GM21423 (cell line): ENCODE data around the gene NIT2.

ENCODE experiments used
- ATAC-seq: cut with Tn5 transposase; IDR thresholded peaks from one replicate; pipeline ENCODE4 v1.9.1; 2021; ENCODE audit warnings: mild to moderate bottlenecking, moderate library complexity; ENCODE audit not compliant: unreplicated experiment

The NIT2 gene

DNA sequence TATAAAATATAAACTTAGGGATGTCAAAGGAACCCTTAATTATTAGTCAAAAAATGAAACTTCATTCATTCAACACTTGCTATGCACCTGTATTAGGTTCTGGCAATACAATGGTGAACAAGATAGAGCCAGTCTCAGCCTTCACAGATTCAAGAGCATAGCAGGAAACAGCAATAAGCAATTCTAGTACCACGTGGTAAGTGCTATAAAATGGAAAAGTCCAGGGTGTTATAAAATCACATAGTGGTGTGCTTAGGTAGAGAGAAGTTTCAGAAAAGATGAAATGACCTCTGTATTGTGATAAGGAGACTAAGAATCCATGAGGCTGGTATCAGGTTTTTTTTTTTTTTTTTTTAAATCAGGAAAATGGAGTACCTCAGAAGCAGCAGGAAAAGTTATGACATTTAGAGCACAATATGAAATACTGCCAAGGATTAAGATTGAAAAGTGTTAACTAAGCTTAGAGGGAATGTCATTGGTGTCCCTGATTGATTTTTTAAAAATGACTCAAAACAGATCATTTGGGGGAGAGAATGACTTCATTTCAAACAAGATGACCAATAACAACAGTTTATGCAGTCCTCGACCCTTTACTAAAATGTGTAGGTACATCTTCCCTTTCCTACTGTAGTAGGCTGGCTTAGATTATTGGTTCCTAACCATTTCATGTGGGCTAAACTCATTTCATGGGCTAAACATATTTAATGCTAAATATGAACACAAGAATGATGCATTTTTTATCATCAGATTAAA lies 61.3 kb downstream of the NIT2 start:
- no peak for ATAC-seq

DNA sequence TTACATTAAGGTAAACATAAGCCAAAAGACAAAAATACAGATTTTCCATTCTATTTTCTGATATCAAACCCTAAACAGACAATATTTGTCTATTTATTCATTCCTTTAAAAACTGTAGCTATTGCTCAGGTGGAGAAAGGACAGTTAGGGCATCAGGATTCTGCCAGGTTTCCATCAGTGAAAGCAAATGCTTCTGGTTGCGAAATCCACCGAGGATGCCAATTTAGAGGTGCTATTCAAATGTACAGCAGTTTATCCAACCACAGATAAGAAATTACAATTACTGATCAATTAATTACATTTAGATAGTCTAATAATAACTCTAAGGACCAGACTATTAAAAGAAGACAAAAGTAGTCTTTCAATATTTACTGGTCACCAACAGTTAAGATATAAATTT lies 62.4 kb downstream of the NIT2 start:
- no peak for ATAC-seq

GRCh38 chr3:100399341-100400071 lies 64.9 kb downstream of the NIT2 start:
- no peak for ATAC-seq

DNA sequence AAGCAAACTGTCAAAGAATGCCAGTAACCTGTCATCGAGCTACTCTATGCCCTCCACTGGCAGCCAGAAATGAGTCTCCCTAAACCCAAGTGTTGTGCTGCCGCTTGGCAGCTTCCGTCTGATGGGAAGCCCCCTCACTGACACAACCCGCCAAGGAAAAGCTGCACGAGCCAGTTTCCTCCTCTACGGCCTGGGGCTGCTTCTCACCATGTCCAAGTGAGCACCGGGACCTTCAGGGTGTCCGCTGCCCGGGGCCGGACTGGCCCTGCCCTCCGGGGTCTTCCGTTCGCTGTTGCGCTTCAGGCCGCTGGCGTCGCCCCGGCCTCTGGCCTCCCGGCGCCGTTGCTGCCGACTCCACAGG lies 65.8 kb downstream of the NIT2 start:
- peak; percentile 20 for ATAC-seq

DNA sequence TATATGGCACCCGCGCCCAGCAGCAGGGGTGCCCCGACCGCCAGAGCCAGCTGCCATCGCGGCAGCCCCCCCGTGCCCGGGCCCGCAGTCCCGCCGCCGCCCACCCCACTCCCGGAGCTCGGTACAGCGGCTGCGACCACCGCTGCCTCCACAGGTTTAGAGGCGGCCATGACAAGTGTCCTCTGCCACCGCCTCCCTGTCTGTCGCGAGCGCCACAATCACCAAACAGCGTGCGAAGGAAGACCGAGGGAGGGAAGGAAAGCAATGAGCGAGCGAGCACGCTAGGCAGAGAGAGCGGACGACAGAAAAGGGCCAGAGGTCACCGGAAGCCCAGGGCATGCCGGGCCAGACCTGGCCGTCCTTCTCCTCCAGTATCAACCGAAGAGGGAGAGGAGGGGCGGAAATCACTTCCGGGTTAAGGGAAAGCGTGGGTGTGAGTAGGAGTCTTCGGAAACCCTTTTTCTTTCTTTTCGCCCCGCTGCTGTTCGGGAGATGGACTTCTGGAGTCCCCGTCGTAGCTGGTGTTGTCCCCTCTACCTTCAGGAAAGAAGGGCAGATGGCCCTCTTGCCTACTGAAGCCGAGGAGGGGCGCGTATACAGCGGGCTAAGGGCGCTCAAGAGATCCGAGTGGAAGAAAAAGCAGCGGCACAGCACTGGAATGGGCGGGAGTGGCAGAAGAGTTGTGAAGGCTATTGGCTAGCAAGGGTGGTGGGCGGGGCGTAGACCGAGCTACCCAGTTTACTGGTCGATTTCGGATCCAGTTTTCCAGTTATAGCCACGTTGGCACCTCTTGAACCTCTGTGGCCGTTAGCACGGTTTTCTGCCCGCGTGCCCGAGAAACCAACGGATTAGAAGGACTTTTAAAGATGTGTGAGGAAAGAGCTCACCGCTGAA lies 66.5 kb downstream of the NIT2 start, which contains the start of the genes LNP1 and TOMM70:
LNP1 (plus strand) TSS at position 760 of the 894 bp plus-strand sequence. CDS start 28,191 bp downstream, outside the sequence.
TOMM70 (minus strand) TSS at position 310 of the 894 bp plus-strand sequence; CDS start at position 170, 140 bp downstream.
- ATAC-seq, result peak; percentile 90

DNA sequence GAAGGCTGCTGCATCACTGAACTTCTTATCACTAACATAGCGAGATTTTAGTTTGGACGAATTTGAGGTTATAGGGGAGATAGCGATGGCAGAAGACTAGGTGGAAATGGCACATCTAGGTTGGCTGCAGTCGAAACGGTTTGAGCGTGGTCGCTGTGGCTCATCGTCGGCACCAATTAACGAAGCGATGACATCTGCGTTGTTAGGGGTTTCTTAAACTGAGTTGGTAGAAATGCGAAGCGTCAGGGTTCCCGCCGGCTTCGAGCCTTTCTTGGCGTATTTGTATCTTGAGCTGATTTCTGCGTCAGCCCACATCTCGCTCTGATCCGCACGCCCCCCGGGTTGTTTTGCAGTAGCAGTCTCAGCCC lies 67.1 kb downstream of the NIT2 start:
- ATAC-seq, result peak; percentile 8

GRCh38 chr3:100402256-100402655 lies 67.7 kb downstream of the NIT2 start:
- no peak for ATAC-seq

DNA sequence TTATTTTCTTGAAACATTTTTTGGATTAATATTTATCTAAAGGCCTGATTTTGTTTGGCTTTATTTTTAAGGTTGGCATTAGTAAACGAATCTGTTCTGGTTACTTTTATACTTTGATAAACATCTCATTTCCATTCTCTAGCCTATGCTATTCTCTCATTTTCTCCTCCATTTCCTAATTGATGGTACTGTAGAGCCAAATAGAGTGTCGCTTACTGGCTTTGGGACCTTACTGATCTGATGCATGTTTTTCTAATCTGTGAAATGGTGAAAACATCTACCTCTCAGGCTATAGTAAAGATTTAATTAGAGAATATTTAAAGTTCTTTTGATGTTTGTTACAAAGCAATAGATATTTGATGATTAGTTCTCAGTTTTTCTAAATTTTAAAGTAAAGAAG lies 68.3 kb downstream of the NIT2 start:
- ATAC-seq, result no peak

DNA sequence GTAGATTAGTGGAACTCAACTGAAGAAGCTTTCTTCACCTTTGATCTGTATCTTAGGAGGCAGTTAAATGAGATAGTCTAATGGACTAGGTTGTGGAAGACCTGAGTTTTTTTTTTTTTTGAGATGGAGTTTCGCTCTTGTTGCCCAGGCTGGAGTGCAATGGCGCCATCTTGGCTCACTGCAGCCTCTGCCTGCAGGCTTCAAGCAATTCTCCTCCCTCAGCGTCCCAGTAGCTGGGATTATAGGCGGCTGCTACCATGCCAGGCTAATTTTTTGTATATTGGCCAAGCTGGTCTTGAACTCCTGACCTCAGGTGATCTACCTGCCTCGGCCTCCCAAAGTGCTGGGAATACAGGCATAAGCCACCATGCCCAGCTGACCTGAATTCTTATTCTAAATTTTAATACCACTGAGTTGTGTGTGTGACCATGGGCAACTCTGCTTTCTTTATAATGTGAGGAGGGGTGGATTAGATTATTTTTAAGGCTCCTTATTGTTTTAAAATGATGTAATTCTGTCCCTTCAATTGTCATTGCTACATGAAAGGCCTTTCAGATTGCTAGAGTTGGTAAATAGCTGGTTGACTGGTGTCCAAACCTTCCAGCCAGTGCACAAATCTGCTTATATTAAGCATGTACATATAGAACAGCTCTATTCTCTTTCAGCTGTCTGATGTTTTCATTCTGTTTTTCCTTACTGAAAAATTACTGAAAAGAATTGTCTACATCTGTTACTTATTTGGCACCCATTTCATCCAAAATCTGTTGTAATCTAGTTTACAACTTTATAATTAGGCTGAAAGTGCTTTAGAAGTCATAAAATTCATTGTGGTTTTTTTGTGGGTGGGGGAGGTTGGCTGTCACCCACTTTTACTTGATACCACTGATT lies 69.0 kb downstream of the NIT2 start:
- ATAC-seq, result no peak

GRCh38 chr3:100404250-100404548 lies 69.6 kb downstream of the NIT2 start:
- no peak for ATAC-seq

DNA sequence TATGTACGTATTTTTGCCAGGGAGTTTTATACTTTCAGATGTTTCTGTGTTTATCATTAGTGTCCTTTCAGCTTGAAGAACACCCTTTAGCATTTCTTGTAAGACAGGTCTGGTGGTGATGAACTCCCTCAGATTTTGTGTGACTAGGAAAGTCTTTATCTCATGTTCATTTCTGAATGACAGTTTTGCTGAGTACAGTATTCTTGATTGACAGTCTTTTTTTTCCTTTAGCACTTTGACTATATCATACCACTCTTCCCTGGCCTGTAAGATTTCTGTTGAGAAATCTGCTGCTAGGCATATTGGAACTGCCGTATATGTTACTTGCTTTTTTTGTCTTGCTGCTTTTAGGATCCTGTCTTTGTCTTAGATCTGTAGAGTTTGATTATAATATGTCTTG lies 72.6 kb downstream of the NIT2 start:
- ATAC-seq, result no peak

- ATAC-seq, result no peak
Measured at GRCh38 chr3:100407977-100408532, 73.5 kb downstream of the NIT2 start.
